T-helper 2 cell treated with Interferon-gamma antibody and Interleukin-4, amounts not matched to agents 5 μg/mL and 100 μg/mL, for 36 hours (primary cell): Measurements from ENCODE around the gene ERO1A.
A peak's percentile ranks its signal among the peaks of the same experiment; 100 is the strongest.
"Not testable (repeated sequence)": the region's sequence is repeated elsewhere in the genome, so short reads cannot be mapped to it uniquely, and the experiment has no call there.

ENCODE experiments used
- DNase-seq: peaks from one replicate; pipeline ENCODE4 v3.0.0; 2021; ENCODE audit warnings: low spot score
- H3K27ac Mint-ChIP-seq: one replicate; pipeline ENCODE4 v1.8.0; 2021; ENCODE audit warnings: mild to moderate bottlenecking, mixed read lengths
- H3K27me3 Mint-ChIP-seq: one replicate; pipeline ENCODE4 v1.8.0; 2021; ENCODE audit warnings: low read depth, mixed read lengths
- H3K36me3 Mint-ChIP-seq: one replicate; pipeline ENCODE4 v1.8.0; 2021; ENCODE audit warnings: low read depth, mixed read lengths
- H3K4me1 Mint-ChIP-seq: one replicate; pipeline ENCODE4 v1.8.0; 2021; ENCODE audit warnings: low read depth, mixed read lengths
- H3K4me3 Mint-ChIP-seq: one replicate; pipeline ENCODE4 v1.8.0; 2022; ENCODE audit warnings: mild to moderate bottlenecking, moderate library complexity, mixed read lengths
- H3K9me3 Mint-ChIP-seq: one replicate; pipeline ENCODE4 v1.8.0; 2021; ENCODE audit warnings: mixed read lengths

Gene ERO1A, protein sequence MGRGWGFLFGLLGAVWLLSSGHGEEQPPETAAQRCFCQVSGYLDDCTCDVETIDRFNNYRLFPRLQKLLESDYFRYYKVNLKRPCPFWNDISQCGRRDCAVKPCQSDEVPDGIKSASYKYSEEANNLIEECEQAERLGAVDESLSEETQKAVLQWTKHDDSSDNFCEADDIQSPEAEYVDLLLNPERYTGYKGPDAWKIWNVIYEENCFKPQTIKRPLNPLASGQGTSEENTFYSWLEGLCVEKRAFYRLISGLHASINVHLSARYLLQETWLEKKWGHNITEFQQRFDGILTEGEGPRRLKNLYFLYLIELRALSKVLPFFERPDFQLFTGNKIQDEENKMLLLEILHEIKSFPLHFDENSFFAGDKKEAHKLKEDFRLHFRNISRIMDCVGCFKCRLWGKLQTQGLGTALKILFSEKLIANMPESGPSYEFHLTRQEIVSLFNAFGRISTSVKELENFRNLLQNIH

DNA sequence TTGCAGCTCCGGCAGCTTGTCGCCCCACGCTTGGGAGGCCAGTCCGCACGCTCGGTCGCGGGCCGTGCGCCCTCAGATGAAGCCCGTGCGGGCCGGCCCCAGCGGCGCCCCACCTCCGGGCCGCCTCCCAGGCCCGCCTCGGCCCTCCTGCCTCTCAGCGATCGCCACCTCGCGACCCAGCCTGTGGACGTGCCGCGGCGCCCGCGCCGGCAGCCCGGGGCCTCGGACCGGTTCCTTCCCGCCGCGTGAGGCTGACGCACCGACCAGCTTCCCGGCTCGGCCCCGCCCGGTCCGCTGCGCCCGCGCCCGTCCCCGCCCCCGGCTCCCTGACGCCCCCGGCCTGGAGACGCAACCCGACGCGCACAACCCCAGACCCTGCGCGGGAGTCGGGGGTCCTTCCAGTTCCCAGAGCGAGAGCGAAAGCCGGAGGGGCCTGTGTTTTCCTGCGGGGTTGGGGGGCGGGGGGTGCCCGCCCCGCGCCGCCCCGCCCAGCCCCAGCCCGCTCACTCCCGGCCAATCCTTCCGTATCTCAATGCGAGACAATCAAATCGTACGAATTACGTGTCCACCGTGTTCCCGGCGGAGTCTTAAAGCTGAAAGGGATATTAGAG lies at the start of gene ERO1A:
TSS of gene ERO1A (minus strand) at position 78 of the 611 bp plus-strand sequence. CDS start at position 1, 77 bp downstream.
- H3K4me1 Mint-ChIP-seq: peaks cover 28% of the 10 kb centered on the region
- peaks cover 30% of the 10 kb centered on the region for H3K36me3 Mint-ChIP-seq
- H3K9me3 Mint-ChIP-seq: no peaks in the 10 kb centered on the region
- DNase-seq: peak; percentile 81
- peak within 1 kb of the TSS; percentile 100 for H3K27ac Mint-ChIP-seq
- H3K4me3 Mint-ChIP-seq: peak within 1 kb of the TSS; percentile 98
- H3K27me3 Mint-ChIP-seq: no peaks in the 10 kb centered on the region

DNA sequence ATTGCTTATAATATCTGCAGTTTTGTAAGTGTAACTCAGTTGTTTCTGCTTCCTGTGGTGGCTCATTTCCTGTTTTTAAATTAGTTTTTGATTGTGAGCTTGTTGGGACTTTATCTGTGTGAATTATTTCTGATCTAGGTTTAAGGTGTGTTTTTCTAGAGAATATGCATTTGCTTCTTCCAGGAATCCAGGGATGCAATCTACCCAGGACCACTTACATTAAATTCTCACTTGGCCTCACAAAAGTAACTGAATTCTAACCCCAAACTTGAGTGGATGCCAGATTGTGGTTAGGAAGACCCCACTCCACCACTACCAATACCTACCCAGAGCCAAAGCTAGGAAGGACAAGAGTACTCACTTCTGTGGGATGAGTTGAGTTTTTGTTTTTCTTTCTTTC lies 46.5 kb upstream of the ERO1A start:
- Mint-ChIP-seq H3K27ac (peak overlapping the region; percentile 94), H3K9me3 (no peaks in the 10 kb centered on the region), H3K27me3 (no peaks in the 10 kb centered on the region), H3K36me3 (peaks cover 38% of the 10 kb centered on the region), H3K4me1 (peaks cover 41% of the 10 kb centered on the region), H3K4me3 (peak overlapping the region; percentile 76)
- no peak for DNase-seq

DNA sequence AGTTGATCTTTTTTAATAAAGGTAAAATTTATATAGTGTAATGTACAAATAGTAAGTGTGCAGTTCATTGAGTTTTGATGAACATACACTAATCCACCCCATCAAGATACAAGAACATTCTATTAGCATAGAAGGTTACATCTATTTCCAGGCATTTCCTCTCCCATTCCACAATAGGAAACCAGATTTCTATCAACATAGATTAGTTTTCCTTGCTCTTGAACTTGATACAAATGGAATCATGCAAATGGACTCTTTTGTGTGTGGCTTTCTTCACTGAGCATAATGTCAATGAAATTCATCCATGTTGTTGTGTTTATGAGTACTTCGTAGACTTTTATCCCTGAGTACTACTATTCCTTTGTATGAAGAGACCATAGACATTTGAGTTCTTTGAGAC lies 45.4 kb upstream of the ERO1A start:
- Mint-ChIP-seq H3K36me3 (peaks cover 30% of the 10 kb centered on the region), H3K27me3 (no peaks in the 10 kb centered on the region), H3K4me1 (peaks cover 51% of the 10 kb centered on the region), H3K27ac (no peak overlapping the region), H3K4me3 (no peak overlapping the region), H3K9me3 (no peaks in the 10 kb centered on the region)
- no peak for DNase-seq

DNA sequence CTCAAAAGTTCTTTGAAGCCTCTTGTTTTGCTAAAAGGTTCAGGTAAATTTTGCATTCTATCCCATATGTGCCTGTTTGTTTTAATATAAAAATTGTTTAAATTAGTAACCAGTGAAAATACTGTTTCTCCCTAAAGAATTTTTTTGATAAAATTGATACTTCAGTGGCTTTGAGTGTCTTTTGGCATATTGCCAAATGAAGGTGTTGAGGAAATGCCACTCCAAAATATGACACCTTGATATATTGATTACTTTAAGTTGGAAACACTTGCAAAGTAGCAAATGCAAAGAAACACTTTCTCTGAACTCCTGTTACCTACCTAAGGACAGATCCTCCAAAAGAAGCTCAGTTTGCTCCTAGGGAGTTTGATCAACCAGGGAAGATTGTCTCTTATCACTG lies 43.1 kb upstream of the ERO1A start:
- H3K27me3 Mint-ChIP-seq: no peaks in the 10 kb centered on the region
- no peak for DNase-seq
- H3K36me3 Mint-ChIP-seq: peaks cover 34% of the 10 kb centered on the region
- no peak overlapping the region for H3K4me3 Mint-ChIP-seq
- no peaks in the 10 kb centered on the region for H3K9me3 Mint-ChIP-seq
- no peak overlapping the region for H3K27ac Mint-ChIP-seq
- H3K4me1 Mint-ChIP-seq: peaks cover 57% of the 10 kb centered on the region

DNA sequence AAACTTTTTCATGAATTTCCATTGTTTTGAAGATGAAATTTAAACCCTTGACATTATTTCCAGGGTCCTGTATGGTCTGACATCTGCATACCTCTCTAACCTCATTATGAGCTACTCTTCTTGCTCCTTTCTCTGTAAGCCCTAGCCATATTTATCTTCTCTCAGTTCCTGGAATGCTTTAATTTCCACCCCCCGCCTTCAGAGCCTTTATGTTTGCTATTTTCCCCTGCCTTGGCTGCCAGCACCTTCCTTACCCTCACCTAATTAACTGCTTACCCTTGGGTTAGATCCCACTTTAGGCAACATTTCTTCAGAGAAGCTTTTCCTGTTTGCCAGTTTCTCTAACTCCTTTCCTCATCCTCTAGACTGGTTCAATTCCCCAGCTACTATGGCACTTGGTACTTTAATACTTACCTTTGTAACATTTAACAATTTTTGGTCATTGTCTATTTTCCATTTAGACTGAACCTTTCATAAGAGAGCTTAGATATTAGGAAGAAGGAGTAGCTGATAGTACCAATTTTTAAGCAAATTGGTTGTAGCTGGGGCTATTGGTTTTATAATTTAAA lies 40.6 kb upstream of the ERO1A start:
- Mint-ChIP-seq H3K4me1 (peaks cover 54% of the 10 kb centered on the region), H3K36me3 (peaks cover 38% of the 10 kb centered on the region), H3K27me3 (no peaks in the 10 kb centered on the region), H3K27ac (peak overlapping the region; percentile 4), H3K4me3 (peak overlapping the region; percentile 0), H3K9me3 (no peaks in the 10 kb centered on the region)
- no peak for DNase-seq

DNA sequence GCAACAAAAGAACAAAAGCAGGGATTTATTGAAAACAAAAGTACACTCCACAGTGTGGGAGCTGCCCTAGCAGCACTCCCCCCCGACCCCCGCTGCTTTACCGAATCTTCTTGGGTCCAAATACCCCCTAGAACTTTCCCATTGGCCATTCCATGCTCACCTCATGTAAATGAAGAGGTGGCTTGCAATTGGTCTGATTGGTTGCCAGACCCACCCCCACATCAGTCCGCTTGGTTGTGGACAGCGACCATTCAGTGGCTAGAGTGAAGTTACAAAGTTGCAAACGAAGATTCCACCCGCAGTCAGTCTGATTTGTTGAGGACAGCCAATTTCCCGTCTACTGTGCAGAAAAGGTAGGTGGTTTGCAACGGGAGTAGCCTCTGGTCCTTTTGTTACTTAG lies 38.5 kb upstream of the ERO1A start:
- H3K4me1 Mint-ChIP-seq: peaks cover 51% of the 10 kb centered on the region
- no peaks in the 10 kb centered on the region for H3K27me3 Mint-ChIP-seq
- H3K27ac Mint-ChIP-seq: no peak overlapping the region
- no peak overlapping the region for H3K4me3 Mint-ChIP-seq
- peaks cover 39% of the 10 kb centered on the region for H3K36me3 Mint-ChIP-seq
- no peak for DNase-seq
- no peaks in the 10 kb centered on the region for H3K9me3 Mint-ChIP-seq

DNA sequence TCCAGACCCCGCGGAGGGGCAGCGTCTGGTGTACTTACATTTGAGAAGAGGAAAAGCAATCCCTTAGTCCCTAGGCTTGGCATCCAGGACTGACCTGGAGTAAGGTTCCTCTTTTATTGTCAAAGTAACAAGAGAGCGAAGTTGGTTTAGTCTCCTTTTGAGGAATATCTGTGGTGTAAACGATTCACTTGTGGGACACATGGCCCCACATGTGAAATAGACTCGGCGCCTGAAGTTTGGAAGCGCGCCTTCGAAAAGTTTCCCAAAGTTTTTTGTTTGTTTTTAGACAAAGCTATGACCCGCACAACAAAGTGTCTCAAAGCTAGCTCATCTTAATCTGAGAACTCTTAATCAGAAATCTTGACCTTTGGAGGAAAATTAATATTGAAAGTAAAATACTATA lies 35.4 kb upstream of the ERO1A start:
- DNase-seq: no peak
- H3K27me3 Mint-ChIP-seq: no peaks in the 10 kb centered on the region
- H3K4me3 Mint-ChIP-seq: peak overlapping the region; percentile 96
- H3K27ac Mint-ChIP-seq: peak overlapping the region; percentile 86
- H3K9me3 Mint-ChIP-seq: no peaks in the 10 kb centered on the region
- H3K36me3 Mint-ChIP-seq: peaks cover 40% of the 10 kb centered on the region
- peaks cover 31% of the 10 kb centered on the region for H3K4me1 Mint-ChIP-seq

DNA sequence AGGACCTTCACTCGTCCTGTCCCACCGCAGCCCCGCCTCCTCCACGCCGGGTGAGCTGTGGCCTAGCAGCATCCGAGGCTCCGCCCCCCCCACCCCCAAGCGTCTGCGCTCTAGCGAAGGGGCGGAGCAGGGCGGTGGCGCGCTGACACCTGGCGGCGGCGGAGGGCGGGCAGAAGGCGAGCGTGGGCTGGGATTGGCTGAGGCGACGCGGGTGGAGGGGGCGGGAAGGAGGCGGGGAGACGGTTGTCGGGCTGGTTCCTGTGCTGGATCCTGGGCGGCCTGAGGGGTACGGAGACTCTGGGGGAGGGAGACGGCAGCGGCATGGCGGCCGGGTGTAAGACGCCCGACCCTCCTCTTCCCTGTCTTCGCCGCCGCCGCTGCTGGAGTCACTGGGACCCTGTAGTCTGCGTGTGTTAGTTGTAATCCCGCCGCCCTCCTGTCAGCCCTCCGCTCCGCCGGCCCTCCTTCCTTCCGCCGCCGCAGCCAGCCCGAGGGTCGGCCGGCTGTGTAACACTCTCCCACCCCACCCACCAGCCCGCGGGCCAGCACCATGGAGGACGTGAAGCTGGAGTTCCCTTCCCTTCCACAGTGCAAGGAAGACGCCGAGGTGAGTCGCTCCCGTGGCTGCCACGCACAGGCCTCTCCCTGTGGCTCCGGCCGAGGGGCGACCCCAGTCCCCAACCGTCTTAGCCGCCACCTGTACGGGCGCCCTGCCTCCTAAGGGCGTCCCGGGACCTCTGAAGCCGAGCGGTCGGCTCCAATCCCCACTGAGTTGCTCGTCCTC lies 34.8 kb upstream of the ERO1A start, which contains the start of gene STYX:
TSS of gene STYX (plus strand) at position 242 of the 784 bp plus-strand sequence. CDS start at position 551, 309 bp downstream.
- Mint-ChIP-seq H3K9me3 (no peaks in the 10 kb centered on the region), H3K4me3 (peak within 1 kb of the TSS; percentile 96), H3K27ac (peak within 1 kb of the TSS; percentile 86), H3K4me1 (peaks cover 28% of the 10 kb centered on the region), H3K36me3 (peaks cover 43% of the 10 kb centered on the region), H3K27me3 (no peaks in the 10 kb centered on the region)
- DNase-seq: peak; percentile 98

DNA sequence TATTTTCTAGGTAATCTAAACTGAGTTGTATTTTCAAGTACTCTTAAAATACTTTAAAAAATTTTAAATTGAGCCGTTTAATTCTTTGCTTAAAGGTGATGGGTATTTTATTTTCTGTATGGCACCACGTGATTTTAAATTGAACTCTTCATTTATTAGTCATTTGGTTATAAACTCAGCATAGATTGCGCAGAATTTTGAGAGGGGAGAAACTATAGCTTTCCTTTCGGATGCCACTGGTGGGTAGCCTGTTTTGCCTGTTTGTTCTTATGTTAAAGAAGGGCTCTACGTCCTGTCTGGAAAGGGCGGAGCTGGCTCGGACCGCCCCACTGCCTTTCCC lies 34.2 kb upstream of the ERO1A start:
- Mint-ChIP-seq H3K4me1 (peaks cover 28% of the 10 kb centered on the region), H3K36me3 (peaks cover 47% of the 10 kb centered on the region), H3K4me3 (peak overlapping the region; percentile 96), H3K27me3 (no peaks in the 10 kb centered on the region), H3K9me3 (no peaks in the 10 kb centered on the region), H3K27ac (peak overlapping the region; percentile 86)
- no peak for DNase-seq

DNA sequence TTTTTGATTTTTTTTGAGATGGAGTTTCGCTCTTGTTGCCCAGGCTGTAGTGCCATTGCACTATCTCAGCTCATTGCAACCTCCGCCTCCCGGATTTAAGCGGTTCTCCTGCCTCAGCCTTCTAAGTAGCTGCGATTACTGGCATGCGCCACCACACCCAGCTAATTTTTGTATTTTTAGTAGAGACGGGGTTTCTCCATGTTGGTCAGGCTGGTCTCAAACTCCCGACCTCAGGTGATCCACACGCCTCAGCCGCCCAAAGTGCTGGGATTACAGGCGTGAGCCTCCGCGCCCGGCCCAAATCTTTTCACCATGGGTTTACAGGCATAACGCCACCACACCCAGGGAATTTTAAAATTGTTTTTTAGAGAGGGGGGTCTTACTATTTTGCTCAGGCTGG lies 33.7 kb upstream of the ERO1A start:
- Mint-ChIP-seq H3K36me3 (peaks cover 47% of the 10 kb centered on the region), H3K4me1 (peaks cover 24% of the 10 kb centered on the region)
- H3K27me3 Mint-ChIP-seq, H3K9me3 Mint-ChIP-seq, H3K4me3 Mint-ChIP-seq, H3K27ac Mint-ChIP-seq, DNase-seq: not testable (repeated sequence)

DNA sequence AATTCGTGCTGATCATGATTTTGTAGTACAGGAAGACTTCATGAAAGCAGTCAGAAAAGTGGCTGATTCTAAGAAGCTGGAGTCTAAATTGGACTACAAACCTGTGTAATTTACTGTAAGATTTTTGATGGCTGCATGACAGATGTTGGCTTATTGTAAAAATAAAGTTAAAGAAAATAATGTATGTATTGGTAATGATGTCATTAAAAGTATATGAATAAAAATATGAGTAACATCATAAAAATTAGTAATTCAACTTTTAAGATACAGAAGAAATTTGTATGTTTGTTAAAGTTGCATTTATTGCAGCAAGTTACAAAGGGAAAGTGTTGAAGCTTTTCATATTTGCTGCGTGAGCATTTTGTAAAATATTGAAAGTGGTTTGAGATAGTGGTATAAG lies 32.2 kb upstream of the ERO1A start:
- not testable (repeated sequence) for H3K27me3 Mint-ChIP-seq, H3K27ac Mint-ChIP-seq, H3K9me3 Mint-ChIP-seq, H3K4me3 Mint-ChIP-seq, DNase-seq
- H3K4me1 Mint-ChIP-seq: peaks cover 21% of the 10 kb centered on the region
- H3K36me3 Mint-ChIP-seq: peaks cover 46% of the 10 kb centered on the region

DNA sequence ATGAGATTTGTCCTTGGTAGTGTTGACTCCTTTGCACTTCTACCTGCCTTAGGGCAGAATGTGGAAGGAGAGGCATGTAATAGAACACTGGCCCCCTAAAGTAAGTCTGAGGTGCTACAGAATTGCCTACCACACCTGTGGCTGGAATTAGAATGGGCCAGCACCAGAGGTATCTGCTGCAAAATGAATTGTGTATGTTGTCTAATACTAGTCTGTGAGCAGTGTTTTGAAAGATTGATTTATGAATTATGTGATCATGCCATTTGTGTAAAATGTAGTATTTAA lies 28.9 kb upstream of the ERO1A start:
- Mint-ChIP-seq H3K4me3 (no peak overlapping the region), H3K4me1 (peaks cover 15% of the 10 kb centered on the region), H3K9me3 (no peaks in the 10 kb centered on the region), H3K27ac (no peak overlapping the region), H3K36me3 (peaks cover 57% of the 10 kb centered on the region), H3K27me3 (no peaks in the 10 kb centered on the region)
- no peak for DNase-seq

DNA sequence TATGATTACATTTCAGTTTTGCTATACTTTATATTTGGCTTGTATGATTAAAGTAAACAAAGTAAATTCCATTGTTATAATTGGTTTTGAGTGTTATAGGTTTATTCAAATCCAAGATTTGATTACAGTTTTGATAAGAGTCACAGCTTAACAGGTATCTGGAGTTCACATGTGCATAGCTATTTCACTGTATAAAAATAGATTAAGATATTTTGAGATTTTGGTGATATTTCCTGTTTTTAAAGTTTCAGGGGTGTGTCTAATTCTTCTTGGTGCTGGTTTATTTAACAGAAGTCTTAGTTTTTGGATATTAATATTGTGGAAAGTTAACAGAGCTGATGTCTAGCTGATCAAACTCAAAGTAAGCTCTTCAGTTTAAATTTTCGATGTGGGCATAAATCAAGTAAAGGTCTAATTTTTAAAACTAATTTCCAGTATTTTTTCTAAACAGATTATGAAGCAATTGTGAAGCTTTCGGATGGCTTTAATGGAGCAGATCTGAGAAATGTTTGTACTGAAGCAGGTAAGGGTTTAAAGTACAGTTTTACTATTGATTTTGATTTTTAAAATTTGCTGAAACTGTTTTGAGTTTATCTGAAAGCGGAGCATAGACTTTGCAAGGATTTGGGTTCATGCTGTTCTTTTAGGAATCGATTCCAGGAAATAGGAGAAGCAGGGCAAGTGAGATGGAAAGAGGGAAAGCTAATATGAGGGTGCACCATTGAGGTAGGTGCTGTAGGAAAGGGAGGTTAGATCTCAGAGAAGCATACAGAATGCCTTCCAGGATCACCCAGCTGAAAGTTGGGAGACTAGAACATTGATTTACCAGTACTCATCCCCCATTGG lies 28.4 kb upstream of the ERO1A start:
- Mint-ChIP-seq H3K9me3 (no peaks in the 10 kb centered on the region), H3K27ac (no peak overlapping the region), H3K4me3 (no peak overlapping the region), H3K36me3 (peaks cover 60% of the 10 kb centered on the region), H3K4me1 (peaks cover 13% of the 10 kb centered on the region), H3K27me3 (no peaks in the 10 kb centered on the region)
- no peak for DNase-seq
